Vagina (tissue), 2 donors: ENCODE data around the gene TRPM5. TPM values are rescaled to one million over a fixed set of nuclear protein-coding genes. Genes with fewer than 3 reads are reported as not detected.

Source experiments
- DNase-seq, 2 donors: peaks; one replicate each; pipeline ENCODE4 v3.0.0-alpha.2; 2017; ENCODE audit errors: extremely low spot score in 2 of 2
- H3K27ac ChIP-seq: fragments of 200-600 bp; sonication (generic); one replicate; pipeline ENCODE4 v1.5.1; 2019
- H3K27me3 ChIP-seq: fragments of 200-600 bp; sonication (generic); one replicate; pipeline ENCODE4 v1.5.1; 2019
- H3K36me3 ChIP-seq, 2 donors: fragments of 200-600 bp; sonication (generic); one replicate each; pipeline ENCODE4 v1.5.1; 2017 to 2019
- H3K4me1 ChIP-seq: fragments of 200-600 bp; sonication (generic); one replicate; pipeline ENCODE4 v1.5.1; 2019
- H3K4me3 ChIP-seq, 2 donors: fragments of 200-600 bp; sonication (generic); 1 replicate in 1 of 2; 2 replicates in 1 of 2; pipeline ENCODE4 v1.5.1; 2016 to 2019
- H3K9me3 ChIP-seq: fragments of 200-600 bp; sonication (generic); one replicate; pipeline ENCODE4 v1.5.1; 2019
- POLR2A ChIP-seq, 2 donors: fragments of 450-650 bp; IDR thresholded peaks; one replicate each; pipeline ENCODE4 v1.6.1; 2017; ENCODE audit warnings: antibody characterized with exemption in 2 of 2, mild to moderate bottlenecking in 2 of 2, moderate library complexity in 2 of 2
- POLR2AphosphoS5 ChIP-seq, 2 donors: sonication (generic); formaldehyde crosslinking; IDR thresholded peaks; one replicate each; pipeline ENCODE4 v1.9.0; 2017; ENCODE audit warnings: antibody characterized with exemption in 2 of 2, mild to moderate bottlenecking in 2 of 2, low read depth in 1 of 2; ENCODE audit not compliant: insufficient read depth in 1 of 2
- intact Hi-C: fragments of 100-400 bp; cut with DNase I; formaldehyde crosslinking; loops from one replicate; pipeline ENCODE4 v1.15.1; 2023
- total RNA-seq: library from RNA; depleted of rRNA; stranded (reverse); fragments of >200 nt; gene quantifications from one replicate; pipeline ENCODE4 v1.2.3, GENCODE V29; 2016
- TF ChIP-seq, protein P1 (sequence below), 3 experiments: fragments of 450-650 bp in 2 of 3; fragments of 200-600 bp in 1 of 3; sonication (generic) in 1 of 3; IDR thresholded peaks; one replicate each; pipeline ENCODE4 v1.5.1; 2017 to 2019; ENCODE audit warnings: antibody characterized with exemption in 3 of 3, mild to moderate bottlenecking in 2 of 3, moderate library complexity in 2 of 3

TRPM5 gene
- total RNA-seq, 1 donor from 2014 or later, result not detected

DNA sequence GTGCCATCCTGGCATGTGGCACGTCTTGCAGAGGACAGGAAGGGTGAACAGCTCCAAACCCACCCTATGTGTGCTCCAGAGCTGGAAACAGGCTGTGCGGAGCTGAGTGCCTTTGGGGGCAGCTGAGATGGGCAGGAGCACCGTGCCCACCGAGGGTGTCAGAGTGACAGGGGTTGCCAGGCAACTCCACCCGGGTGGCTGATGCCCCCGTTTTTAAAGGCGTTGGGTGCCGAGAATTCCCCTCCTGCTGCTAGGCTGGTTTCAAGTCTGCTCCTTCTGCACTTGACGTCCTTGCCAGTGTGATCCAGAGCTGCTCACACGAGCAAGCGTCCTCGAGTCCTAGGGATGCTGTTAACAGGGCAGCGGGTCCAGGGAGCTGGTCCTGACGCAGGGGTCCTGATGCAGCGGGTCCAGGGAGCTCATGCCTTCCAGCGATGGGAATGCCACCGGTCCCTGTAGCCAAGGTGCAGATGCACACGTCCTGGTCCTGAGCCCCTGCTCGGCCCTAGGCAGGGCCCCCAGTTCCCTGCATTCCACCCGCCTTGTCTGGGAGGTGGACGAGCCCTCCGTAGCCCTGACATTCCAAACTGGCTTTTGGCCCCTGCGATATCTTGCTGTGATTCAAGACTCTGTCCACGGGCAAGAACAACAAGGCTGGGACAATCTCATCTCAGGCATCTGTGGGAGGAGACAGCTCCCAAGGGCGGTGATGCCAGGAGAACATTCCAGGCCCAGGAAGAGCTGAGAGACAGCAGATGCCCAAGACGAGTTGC lies 5.4 kb upstream of the TRPM5 start:
- TF ChIP-seq, protein P1, sequence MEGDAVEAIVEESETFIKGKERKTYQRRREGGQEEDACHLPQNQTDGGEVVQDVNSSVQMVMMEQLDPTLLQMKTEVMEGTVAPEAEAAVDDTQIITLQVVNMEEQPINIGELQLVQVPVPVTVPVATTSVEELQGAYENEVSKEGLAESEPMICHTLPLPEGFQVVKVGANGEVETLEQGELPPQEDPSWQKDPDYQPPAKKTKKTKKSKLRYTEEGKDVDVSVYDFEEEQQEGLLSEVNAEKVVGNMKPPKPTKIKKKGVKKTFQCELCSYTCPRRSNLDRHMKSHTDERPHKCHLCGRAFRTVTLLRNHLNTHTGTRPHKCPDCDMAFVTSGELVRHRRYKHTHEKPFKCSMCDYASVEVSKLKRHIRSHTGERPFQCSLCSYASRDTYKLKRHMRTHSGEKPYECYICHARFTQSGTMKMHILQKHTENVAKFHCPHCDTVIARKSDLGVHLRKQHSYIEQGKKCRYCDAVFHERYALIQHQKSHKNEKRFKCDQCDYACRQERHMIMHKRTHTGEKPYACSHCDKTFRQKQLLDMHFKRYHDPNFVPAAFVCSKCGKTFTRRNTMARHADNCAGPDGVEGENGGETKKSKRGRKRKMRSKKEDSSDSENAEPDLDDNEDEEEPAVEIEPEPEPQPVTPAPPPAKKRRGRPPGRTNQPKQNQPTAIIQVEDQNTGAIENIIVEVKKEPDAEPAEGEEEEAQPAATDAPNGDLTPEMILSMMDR (IDR thresholded peaks at IDR 0.05), result no peak
- TF ChIP-seq POLR2A (IDR thresholded peaks at IDR 0.05) (no peak), POLR2AphosphoS5 (IDR thresholded peaks at IDR 0.05; ENCODE audit: insufficient read depth in 1 of 2, low read depth in 1 of 2) (no peak)
- intact Hi-C loops, result no loop called here

DNA sequence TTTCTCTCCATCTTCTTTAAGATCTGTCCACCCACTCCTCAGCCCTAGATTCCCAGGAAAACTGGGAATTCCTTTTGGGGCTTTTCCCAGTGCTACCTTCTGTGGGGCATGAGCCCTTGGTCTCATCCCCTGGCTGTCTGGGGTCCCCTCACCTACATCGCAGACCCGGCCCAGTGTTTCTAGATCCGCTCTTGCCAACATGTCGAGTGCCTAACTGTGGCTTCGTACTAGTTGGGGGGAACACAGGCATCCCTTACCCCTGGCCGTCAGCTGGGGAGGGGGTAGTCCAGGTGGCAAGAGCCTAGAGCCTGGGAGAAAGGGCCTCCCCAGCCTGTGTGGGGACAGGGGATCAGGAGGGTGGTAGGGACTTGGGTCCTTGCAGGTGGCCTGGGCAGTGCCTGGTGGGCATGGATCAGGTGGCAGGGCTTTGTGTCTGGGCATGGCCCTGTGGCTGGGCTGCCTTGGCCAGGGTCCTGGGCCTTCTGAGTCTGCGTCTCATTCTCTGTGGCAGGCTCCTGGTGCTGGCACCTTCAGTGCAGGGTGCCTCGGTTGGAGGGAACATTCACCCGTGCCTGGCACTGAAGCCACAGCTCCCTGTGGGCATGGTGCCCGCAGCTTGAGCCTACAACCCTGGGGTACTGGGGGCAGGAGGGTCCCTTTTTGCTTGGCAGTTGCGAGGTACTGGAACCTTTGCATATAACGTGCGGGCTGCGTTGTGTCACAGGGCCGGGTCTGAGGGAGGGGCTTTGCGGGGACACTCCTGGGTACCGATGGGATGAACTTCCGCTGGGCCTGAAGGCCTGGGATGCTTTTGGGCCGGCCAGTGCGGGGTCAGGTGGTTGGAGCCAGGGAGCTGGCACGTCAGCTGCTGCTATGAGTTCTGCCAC lies 4.6 kb upstream of the TRPM5 start:
- TF ChIP-seq POLR2A (IDR thresholded peaks at IDR 0.05), result no peak
- no peak for TF ChIP-seq POLR2AphosphoS5 (IDR thresholded peaks at IDR 0.05; ENCODE audit: insufficient read depth in 1 of 2, low read depth in 1 of 2)
- TF ChIP-seq, protein P1 (IDR thresholded peaks at IDR 0.05), result no peak
- no peaks in the 10 kb centered on the region for H3K9me3 ChIP-seq
- no peaks in the 10 kb centered on the region for H3K36me3 ChIP-seq
- DNase-seq, result no peak
- peaks cover 16% of the 10 kb centered on the region for H3K4me1 ChIP-seq
- H3K27ac ChIP-seq, result no peak overlapping the region
- H3K27me3 ChIP-seq, result peaks cover 8% of the 10 kb centered on the region
- H3K4me3 ChIP-seq, result no peak overlapping the region
- intact Hi-C loops, result no loop called here

More for the DNA sequence above, 5.4 kb upstream of the TRPM5 start:
- peaks cover 11% of the 10 kb centered on the region for H3K4me1 ChIP-seq
- no peaks in the 10 kb centered on the region for H3K9me3 ChIP-seq
- H3K27me3 ChIP-seq, result peaks cover 8% of the 10 kb centered on the region
- H3K36me3 ChIP-seq, result no peaks in the 10 kb centered on the region
- no peak overlapping the region for H3K27ac ChIP-seq
- no peak for DNase-seq
- no peak overlapping the region for H3K4me3 ChIP-seq

DNA sequence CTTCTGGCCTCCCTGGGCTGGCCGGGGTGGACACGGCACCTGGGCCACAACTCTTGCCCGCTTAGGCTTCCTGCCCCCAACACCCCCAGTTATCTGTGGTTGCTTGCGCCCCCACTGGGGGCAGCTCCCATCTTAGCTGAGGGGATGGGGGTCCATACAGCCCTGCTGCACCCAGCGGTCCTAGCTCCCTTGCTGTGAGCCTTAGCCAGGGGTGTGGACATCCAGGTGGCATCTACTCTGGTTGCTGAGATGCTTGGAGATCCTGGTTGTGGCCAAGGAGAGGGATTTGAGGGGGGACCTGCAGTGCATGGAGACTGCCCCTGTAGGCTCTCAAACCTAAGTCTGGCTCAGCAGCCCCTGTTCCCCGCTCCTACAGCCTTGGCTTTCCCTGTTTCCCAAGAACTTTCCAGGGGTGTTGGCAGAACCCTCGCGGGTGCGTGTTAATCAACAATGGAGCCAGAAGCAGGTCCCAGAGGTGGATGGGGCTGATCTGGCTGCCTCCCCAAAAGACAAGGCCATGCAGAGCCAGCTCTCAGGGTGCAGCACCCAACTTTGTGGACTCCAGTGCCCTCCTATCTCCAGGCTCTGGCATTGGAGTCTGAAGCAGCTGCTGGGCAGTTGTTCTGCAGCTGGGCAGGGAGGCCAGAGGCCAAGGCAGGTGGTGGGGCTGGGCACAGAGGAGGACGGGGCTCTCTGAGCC lies 3.8 kb upstream of the TRPM5 start:
- Histone ChIP-seq H3K27ac (no peak overlapping the region), H3K4me1 (peaks cover 17% of the 10 kb centered on the region), H3K9me3 (no peaks in the 10 kb centered on the region), H3K4me3 (no peak overlapping the region), H3K27me3 (peaks cover 8% of the 10 kb centered on the region), H3K36me3 (no peaks in the 10 kb centered on the region)
- intact Hi-C loops, result no loop called here
- TF ChIP-seq, protein P1 (IDR thresholded peaks at IDR 0.05), result no peak
- TF ChIP-seq POLR2A (IDR thresholded peaks at IDR 0.05) (no peak), POLR2AphosphoS5 (IDR thresholded peaks at IDR 0.05; ENCODE audit: insufficient read depth in 1 of 2, low read depth in 1 of 2) (no peak)
- DNase-seq, result no peak

DNA sequence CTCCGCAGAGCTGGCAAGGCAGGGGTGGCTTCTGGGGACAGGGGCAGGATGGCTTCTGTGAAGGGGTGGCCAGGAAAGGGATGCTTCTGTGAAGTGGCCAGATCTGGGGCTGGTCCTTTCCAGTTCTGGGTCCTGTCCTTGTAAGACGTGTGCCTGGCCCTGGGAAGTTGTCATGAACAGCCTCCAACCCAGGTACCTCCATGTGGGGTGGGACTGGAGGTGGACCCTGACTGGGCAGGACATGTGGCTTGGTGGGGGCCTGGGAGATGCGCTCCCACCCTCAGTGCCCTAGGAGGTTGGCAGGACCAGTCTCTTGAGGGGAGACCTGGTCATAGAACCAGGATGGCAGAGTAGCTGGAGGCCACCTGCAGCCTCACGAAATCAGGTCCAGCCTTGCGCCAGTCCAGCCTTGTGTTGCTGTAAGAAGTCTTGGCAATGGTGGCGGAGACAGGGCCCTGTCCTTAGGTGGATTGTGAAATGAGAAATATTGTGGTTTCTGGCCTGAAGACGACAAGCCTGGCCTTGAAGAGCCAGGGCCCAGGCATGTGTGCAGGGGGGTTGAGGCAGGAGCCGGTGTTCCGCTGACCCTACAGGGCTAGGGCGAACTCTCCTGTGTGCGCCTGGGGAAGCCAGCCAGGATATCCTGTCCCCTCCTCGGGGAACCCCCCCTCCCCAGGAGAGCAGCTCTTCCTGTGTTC lies 3.1 kb upstream of the TRPM5 start:
- H3K36me3 ChIP-seq, result no peaks in the 10 kb centered on the region
- H3K4me3 ChIP-seq, result no peak overlapping the region
- DNase-seq, result no peak
- intact Hi-C loops, result no loop called here
- TF ChIP-seq POLR2AphosphoS5 (IDR thresholded peaks at IDR 0.05; ENCODE audit: insufficient read depth in 1 of 2, low read depth in 1 of 2) (no peak), POLR2A (IDR thresholded peaks at IDR 0.05) (no peak)
- TF ChIP-seq, protein P1 (IDR thresholded peaks at IDR 0.05), result no peak
- no peaks in the 10 kb centered on the region for H3K9me3 ChIP-seq
- H3K27me3 ChIP-seq, result peaks cover 8% of the 10 kb centered on the region
- peaks cover 17% of the 10 kb centered on the region for H3K4me1 ChIP-seq
- no peak overlapping the region for H3K27ac ChIP-seq
